Coronary artery (tissue), 2 donors: Measurements from ENCODE around the gene IFNA1.

Experiments
- DNase-seq: peaks from one replicate; pipeline ENCODE4 v3.0.0-alpha.2; 2017; ENCODE audit warnings: low spot score
- H3K27ac ChIP-seq, 2 donors: fragments of 200-600 bp; sonication (generic); one replicate each; pipeline ENCODE4 v1.5.1; 2016 to 2019
- H3K4me3 ChIP-seq: fragments of 200-600 bp; sonication (generic); 2 replicates; pipeline ENCODE4 v1.5.1; 2016; ENCODE audit warnings: mild to moderate bottlenecking, moderate library complexity
- TF ChIP-seq, protein P1 (sequence below): fragments of 200-600 bp; sonication (generic); IDR thresholded peaks from one replicate; pipeline ENCODE4 v1.5.1; 2019; ENCODE audit warnings: antibody characterized with exemption

Gene IFNA1

DNA sequence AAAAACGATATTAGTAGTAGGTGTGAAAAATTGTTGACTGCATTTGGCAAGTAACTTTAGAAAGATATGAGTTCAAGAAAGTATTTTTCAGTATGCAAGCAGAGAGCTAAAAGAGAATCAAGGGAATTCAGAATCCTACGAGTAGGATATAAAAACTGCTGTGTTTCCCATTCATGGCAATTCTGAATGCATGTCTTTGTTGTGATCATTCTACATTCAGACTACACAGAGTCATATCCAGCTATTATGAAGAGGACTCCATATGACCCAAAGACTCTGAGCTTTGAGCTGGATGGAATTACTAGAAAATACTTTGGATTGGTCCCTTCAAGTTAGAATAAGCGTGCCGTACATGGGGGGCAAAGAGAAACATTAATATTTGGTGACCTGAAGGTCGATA is 29.9 kb downstream of the IFNA1 start:
- Histone ChIP-seq H3K27ac (no peak overlapping the region), H3K4me3 (no peak overlapping the region)
- no peak for DNase-seq
- TF ChIP-seq, protein P1, sequence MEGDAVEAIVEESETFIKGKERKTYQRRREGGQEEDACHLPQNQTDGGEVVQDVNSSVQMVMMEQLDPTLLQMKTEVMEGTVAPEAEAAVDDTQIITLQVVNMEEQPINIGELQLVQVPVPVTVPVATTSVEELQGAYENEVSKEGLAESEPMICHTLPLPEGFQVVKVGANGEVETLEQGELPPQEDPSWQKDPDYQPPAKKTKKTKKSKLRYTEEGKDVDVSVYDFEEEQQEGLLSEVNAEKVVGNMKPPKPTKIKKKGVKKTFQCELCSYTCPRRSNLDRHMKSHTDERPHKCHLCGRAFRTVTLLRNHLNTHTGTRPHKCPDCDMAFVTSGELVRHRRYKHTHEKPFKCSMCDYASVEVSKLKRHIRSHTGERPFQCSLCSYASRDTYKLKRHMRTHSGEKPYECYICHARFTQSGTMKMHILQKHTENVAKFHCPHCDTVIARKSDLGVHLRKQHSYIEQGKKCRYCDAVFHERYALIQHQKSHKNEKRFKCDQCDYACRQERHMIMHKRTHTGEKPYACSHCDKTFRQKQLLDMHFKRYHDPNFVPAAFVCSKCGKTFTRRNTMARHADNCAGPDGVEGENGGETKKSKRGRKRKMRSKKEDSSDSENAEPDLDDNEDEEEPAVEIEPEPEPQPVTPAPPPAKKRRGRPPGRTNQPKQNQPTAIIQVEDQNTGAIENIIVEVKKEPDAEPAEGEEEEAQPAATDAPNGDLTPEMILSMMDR = no peak

DNA sequence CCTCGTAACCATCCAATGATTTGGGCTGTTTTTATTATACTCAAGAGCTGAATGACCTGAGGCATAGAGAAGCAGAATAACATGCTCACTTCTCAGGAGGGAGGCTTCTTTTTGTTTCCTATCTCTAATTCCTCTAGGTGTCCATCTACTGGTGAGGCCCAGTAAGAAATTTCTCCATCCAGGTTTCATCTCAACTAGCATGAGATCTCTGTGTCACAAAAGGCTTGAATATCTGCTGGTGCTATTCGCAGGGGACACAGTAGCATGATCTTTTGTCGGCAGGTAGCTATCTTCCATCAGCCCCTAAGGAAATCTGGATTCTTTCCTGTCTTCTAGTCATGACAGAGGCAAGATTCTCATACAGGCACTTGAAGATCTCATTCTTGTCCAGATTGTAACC is 33.0 kb downstream of the IFNA1 start:
- no peak for DNase-seq
- Histone ChIP-seq H3K27ac (no peak overlapping the region), H3K4me3 (no peak overlapping the region)
- TF ChIP-seq, protein P1 = no peak

DNA sequence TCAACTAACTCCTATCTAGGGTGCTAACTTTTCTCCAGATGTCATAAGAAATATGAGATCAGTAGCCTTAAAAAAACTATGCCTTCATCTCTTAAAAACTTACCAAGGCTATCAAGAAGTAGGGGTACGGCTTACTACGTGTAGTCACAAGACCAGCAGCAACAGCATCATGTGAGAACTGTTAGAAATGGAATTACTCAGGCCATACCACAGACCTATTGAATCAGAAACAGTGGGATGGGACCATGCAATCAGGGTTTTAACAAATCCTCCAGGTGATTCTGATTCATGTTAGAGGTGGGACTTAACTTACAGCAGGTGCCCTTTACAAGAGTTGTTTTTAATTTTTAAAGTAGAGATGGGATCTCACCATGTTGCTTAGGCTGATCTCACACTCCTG is 37.2 kb downstream of the IFNA1 start:
- no peak overlapping the region for H3K4me3 ChIP-seq
- no peak overlapping the region for H3K27ac ChIP-seq
- DNase-seq = no peak
- TF ChIP-seq, protein P1 = no peak

DNA sequence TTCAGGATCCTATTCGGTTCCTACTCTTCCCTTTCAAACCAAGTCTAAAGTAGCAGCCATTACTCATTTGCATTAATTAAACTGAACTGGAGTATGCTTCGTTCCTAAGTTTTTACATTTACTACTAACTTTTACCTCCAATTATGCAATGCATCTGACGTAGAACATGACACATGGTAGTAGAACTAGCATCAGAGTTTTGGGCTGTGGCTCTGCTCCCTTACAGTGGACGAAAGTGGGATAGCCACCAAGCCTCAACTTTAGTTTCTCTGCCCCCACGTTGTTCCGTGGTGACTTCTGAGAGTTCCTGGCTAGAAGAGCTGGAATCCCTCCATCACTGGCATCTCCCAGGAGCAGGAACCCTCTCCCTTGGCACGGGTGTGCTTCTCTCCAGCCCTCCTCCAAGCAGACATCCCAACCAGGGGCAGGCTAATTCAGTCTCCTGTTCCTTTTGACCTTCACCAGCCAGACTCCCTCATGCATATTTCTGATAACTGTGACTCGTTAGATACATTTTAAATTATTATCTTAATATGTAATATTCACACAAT is 39.0 kb downstream of the IFNA1 start:
- Histone ChIP-seq H3K4me3 (no peak overlapping the region), H3K27ac (no peak overlapping the region)
- TF ChIP-seq, protein P1 = no peak
- DNase-seq = no peak

DNA sequence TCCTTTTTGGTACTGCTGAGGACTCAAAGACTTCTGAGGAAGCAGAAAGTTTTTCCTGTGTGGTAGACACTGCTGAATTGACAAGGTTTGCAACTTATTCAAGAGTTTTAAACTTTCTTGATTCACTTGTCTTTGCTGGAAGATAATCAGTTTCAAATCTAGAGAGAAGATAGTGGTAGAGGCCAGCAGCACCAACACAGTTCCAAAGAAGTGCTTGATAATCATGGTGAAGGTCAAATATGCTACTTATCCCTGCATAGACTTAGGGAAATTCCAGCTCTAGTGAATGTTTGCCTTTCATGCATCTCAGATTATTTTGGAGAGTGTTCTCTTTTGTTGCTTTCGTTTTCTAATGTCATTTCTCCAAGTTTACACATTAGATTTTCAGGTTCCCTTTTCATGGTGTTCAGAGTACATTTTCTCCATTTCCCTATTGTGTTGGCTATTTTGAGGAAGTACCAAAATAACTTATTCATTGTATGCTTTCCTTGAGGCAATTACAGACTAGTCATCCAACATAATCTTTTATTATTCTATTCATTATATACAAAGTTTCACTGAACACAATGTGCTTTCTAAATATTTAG is 41.3 kb downstream of the IFNA1 start:
- no peak for DNase-seq

DNA sequence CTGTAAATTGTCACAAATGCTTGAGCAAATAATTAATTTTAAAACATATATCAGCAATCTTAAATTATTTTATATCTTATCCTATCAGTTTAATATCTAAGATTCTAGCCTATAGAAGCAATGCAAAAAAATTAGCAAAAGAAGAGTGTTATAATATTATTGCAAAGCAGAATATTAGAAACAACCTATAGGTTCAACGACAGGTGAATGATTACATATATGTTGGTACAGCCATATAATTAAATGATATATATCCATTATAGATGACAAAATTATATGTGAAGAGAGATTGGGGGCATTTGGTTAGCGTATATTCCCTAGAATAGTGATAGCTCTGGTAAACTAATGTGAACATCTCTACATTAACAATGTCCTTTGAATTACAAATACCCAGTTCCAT is 42.0 kb downstream of the IFNA1 start, which contains the start of gene IFNE:
Gene IFNE (minus strand): TSS at position 101 of the 400 bp plus-strand sequence. CDS start 619 bp downstream, outside the sequence.
- Histone ChIP-seq H3K27ac (no peak within 1 kb of the TSS), H3K4me3 (no peak within 1 kb of the TSS)
- no peak for DNase-seq
- TF ChIP-seq, protein P1 = no peak

More for the DNA sequence above, 41.3 kb downstream of the IFNA1 start:
- no peak overlapping the region for H3K27ac ChIP-seq
- no peak overlapping the region for H3K4me3 ChIP-seq
- TF ChIP-seq, protein P1 = no peak
